Activated CD4-positive, CD25-positive, alpha-beta regulatory T cell treated with anti-CD3 and anti-CD28 coated beads, Interleukin-2, amount 50 U/mL, for 16 hours (primary cell): ENCODE measurements around the gene ADAMTSL3.
"Not testable (repeated sequence)": the region's sequence is repeated elsewhere in the genome, so short reads cannot be mapped to it uniquely, and the experiment has no call there.

Source experiments
- DNase-seq: peaks from one replicate; pipeline ENCODE4 v3.0.0-alpha.2; 2020; ENCODE audit warnings: low read depth, low spot score

Gene ADAMTSL3

GRCh38 chr15:83753872-83754493 is 100.1 kb downstream of the ADAMTSL3 start:
- DNase-seq, result no peak

DNA sequence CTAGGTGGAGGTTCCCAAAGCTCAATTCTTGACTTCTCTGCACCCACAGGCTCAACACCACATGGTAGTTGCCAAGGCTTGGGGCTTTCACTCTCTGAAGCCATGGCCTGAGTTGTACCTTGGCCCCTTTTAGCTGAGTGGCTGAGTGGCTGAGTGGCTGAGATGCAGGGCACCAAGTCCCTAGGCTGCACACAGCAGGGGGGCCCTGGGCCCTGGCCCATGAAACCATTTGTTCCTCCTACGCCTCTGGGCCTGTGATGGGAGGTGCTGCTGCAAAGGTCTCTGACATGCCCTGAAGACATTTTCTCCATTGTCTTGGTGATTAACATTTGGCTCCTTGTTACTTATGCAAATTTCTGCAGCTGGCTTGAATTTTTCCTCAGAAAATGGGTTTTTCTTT is 103.4 kb downstream of the ADAMTSL3 start:
- DNase-seq, result not testable (repeated sequence)

- DNase-seq, result no peak
These were observed 108.4 kb downstream of the ADAMTSL3 start for GRCh38 chr15:83762367-83762766.

DNA sequence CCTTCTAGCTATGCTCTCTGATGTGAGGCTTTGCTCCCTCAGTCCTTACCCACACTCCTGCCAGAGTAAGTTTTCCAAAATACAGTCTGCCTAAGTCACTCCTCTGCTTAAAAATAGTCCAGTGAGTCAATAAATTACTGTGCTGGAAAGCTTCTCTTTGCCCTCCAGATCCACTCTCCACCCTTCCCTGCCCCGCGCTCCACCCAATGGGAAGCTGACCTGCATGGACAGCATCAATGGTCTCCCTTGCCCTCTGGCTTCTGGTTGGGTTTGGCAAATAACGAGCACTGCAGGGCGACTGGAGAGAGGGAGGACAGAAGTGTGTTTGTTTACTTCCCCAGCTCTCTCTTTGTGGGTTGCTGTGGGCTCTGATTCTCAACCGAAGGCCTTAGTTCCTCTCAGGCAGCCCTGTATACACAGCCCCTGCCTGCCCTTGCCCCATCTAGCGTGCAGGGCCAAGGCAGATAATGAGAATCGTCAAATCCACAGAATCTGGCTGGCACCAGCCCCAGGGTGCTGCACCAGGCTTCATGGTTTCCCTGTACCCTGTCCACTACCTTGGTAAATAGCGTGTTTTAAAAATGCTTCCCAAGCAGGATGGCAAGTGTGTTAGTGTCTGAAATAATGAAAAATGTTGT is 110.4 kb downstream of the ADAMTSL3 start:
- no peak for DNase-seq

- DNase-seq, result no peak
These were observed 112.4 kb downstream of the ADAMTSL3 start for GRCh38 chr15:83766339-83766738.

DNA sequence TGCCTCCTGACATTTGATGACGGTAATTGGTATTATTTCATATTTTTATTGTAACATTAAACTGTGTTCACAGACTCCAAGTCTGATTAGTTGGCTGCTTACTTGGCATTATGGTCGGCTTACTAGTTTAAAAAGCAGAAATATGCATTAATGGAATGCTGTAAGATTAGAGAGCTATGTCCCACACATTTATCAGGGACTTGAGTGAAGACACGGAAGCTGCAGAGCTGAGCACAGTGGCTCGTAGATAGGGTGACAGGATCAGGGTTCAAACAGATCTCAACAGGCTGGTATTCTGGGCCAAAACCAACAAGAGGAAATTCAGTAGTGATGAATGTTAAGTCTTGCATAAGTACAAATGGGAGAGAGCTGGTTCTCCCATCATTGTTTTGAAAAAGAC is 113.8 kb downstream of the ADAMTSL3 start:
- DNase-seq, result no peak

GRCh38 chr15:83769411-83769999 is 115.6 kb downstream of the ADAMTSL3 start:
- no peak for DNase-seq

GRCh38 chr15:83775738-83776137 is 121.8 kb downstream of the ADAMTSL3 start:
- DNase-seq, result no peak

- DNase-seq, result no peak
These were observed 123.1 kb downstream of the ADAMTSL3 start for GRCh38 chr15:83776986-83777385.

DNA sequence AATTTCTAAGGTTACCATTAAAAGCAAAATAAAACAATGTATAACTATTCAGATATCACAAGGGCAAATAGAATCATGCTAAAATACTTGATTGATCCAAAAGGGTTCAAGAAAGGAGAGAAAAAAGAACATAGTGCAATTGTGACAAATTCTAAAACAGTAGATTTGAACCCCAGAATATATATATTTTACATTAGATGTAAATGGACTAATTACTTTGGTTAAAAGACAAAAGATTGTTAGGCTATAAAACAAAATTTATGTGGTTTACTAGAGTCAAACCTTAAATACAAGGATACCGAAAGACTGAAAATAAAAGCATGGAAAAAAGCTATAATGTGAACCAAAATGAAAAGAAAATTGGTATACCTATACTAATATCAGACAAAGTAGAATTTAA is 129.3 kb downstream of the ADAMTSL3 start:
- no peak for DNase-seq

- no peak for DNase-seq
These were observed 131.1 kb downstream of the ADAMTSL3 start for GRCh38 chr15:83784975-83785374.

DNA sequence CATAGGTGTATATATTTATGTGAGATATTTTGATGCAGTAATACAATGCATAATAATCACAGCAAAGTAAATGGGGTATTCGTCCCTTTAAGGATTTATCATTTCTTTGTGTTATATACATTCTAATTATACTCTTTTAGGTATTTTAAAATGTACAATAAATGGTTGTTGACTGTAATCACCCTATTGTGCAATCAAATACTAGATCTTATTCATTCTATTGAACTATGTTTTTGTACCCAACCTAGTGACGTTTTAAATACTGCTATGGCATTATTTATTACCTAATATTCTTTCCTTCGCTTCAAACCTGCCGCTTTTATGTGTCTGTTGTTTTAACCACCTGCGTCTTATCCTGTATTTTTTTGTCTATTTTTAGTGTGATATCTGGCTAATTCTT is 132.4 kb downstream of the ADAMTSL3 start:
- DNase-seq, result no peak

DNA sequence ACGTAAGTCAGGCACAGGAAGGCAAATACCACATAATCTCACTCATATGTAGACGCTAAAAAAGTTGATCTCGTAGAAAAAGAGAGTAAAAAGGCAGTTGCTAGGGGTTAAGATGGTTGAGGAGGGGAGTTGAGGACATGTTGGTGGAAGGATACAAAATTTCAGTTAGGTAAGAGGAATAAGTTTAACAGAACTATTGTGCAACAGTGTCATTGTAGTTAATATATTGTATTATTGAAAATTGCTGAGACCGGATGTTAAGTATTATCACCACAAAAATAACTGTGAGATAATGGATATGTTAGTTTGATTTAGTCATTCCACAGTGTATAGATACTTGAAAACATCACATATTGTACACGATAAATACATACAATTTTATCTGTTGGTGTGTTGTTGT is 139.1 kb downstream of the ADAMTSL3 start:
- DNase-seq, result no peak

DNA sequence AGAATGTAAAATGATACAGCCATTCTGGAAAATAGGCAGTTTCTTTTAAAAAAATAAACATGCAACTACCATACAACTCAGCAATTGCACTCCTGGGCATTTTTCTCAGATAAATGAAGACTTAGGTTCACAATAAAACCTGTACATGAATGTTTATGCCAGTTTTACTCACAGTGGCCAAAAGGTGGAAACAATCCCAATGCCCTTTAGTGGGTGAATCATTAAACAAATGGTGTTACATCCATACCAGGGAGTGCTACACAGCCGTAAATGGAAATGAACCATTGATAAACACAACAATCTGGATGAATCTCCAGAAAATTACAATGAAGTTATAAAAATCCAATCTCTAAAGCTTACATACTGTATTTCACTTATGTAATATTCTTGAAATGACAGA is 140.3 kb downstream of the ADAMTSL3 start:
- no peak for DNase-seq

DNA sequence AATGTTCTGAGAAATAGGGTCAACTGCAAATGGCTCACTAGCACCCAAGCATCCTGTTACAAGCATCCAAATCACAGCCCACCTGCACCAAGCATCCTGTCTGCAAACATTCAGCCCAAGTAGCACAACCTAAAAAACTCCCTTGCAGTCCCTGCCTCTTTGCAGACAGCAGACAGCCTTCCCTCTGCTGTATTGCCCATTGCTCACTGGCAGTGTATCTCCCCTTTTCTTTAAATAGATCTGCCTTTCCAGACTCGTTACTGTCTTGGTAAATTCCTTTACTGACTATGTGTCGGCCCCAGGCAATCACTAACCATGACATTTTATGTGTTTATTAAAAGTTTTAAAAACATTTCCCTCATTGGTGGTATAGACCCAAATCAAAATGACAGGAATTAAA is 155.4 kb downstream of the ADAMTSL3 start:
- no peak for DNase-seq

DNA sequence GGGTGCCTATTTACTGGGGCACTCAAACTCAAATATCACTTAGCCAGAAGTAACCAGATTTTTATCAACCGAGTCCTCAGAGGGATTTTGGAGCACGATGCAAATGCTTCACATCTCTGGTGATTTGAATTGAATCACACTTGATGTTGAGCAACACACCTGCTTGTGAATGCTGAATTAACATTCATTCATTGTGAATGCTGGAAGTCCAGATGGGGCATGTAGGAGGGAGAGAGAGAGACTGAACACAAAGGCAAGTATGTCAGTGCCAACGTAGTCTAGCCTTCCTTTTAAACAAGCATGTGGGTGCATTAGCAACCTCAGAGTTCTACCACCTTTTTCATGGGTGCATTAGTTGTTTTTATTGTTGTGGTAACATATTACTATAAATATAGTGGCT is 156.2 kb downstream of the ADAMTSL3 start:
- no peak for DNase-seq

DNA sequence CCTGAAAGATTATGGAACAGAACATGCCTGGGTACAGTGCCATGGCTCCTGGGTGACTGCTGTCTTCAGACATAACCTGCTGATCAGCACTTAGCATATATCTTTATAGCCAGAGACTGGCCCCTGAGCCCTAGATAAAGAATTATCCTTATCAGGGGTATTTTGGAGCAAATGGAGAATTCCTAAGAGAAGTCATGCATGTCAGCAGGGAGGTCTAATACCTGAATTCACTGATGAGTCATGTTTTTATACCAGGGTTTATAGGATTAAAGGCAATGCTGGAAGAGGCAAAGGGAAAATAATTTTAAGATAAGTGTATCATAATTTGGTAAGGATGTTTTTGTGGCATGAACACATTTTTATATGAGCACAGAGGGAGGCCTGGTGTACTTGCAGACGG is 159.8 kb downstream of the ADAMTSL3 start:
- DNase-seq, result no peak

DNA sequence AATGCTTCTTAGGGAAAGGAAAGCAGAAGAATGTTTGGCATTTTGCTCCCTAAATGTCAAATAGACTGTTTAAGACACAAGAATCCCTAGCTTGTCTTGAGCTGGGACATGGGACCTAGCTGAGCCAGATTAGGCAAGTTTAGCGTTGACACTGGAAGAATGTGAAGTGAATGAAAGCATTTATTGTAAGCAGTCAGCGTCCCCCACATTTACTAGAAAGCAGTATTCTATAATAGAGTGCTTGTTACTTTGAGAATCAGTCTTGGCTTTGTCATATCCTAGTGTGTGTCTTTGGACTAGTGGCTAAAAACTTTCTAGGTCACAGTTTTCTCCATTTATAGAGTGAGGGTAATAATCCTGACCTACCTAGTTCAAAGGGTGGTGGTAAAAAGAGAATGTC is 161.6 kb downstream of the ADAMTSL3 start:
- DNase-seq, result no peak

DNA sequence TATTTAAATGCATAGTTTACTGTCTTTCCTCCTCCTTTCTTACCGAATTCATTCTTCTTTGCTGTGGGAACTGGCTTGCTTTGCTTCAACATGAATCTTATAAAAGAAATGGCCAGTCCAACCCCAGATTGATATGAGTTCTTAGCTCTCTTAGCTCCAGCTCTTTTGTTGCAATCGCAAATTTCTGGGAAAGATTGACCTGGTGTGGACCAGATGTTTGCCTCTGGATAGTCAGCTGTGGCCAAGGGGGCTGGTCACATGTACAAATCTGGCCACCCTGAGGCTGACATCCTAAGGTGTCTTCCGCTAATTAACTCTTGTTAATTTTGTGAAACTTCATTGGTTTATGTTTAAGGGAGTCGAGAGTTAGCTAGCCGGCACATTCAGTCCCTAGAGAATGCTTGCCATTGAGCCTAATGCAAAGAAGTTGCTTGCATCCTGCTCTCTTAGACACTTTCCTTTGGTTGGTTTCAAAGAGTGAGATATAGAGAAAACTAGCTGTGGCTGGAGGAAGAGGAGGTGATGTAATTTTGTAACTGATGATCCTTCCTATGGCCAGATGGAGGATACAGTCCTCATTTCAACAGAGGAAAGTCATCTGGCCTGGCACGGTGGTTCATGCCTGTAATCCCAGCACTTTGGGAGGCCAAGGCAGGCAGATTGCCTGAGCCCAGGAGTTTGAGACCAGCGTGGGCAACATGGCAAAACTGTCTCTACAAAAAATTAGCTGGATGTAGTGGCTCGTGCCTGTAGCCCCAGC is 162.4 kb downstream of the ADAMTSL3 start:
- DNase-seq, result no peak

DNA sequence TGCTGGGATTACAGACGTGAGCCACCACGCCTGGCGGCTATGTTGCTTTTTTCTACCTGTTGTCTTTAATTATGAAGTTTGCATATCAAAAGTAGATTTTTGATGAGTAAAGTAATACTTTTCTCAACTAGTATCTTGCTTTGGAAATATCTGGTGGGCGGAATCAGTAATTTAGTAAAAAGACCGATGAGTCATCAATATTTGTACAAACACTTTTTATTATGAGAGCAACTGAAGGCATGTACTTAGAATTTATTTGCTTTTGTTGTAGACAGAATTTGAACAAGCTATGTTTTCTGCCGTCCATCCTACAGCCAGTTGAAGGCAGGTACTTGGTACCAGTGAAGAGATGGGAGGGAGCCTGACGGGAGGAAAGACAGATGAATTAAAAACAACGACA is 164.7 kb downstream of the ADAMTSL3 start:
- no peak for DNase-seq

GRCh38 chr15:83830381-83830780 is 176.5 kb downstream of the ADAMTSL3 start:
- DNase-seq, result no peak

DNA sequence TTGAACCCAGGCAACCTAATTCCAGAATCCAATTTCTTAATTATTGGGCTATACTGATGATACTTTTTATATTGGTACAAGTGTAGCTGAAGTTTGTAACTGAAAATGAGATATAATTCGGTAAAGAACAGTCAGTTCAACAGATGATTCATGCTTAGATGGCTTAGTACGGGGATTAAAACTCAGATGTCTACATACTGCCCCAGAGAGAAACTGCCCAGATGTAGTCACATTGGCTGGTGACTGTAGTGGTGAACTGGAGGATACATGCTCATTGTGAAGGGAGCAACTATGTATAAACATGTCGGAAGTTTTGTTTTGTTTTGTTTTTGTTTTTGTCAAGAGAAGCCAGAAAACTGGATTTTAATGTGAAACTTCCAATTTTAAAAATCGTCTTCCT is 179.6 kb downstream of the ADAMTSL3 start:
- DNase-seq, result no peak

- no peak for DNase-seq
These were observed 181.6 kb downstream of the ADAMTSL3 start for GRCh38 chr15:83835479-83835878.
